ENCODE results near the gene RMDN3. TPM values are rescaled to one million over a fixed set of nuclear protein-coding genes. Genes with fewer than 3 reads are reported as not detected.
A peak's percentile ranks its signal among the peaks of the same experiment; 100 is the strongest.

Gene RMDN3
- total and polyA plus RNA-seq, 2 donors = 15.0 to 27.0 TPM

- H3K9me3 ChIP-seq (ENCODE audit: control insufficient read depth in 2 of 2, insufficient read depth in 1 of 2, low read length in 1 of 2) = no peaks in the 10 kb centered on the region
- WGBS = 91% methylated on average over 5 of the region's 5 CpGs
- no peak for DNase-seq (ENCODE audit: low read depth in 6 of 9, low spot score in 9 of 9)
- no peaks in the 10 kb centered on the region for H3K27me3 ChIP-seq (ENCODE audit: control insufficient read depth in 2 of 2, insufficient read depth in 1 of 2, low read length in 1 of 2)
- H3K4me3 ChIP-seq (ENCODE audit: low read length in 2 of 2) = no peak overlapping the region
- H3K36me3 ChIP-seq (ENCODE audit: control insufficient read depth in 2 of 2, insufficient read depth in 2 of 2, low read length in 1 of 2) = peaks cover 64 to 65% of the 10 kb centered on the region in 2 donors
- peaks cover 0 to 6% of the 10 kb centered on the region in 2 donors for H3K4me1 ChIP-seq (ENCODE audit: control insufficient read depth in 2 of 2, insufficient read depth in 2 of 2, low read length in 2 of 2)
- no peak overlapping the region for H3K27ac ChIP-seq (ENCODE audit: low read depth in 1 of 2, low read length in 1 of 2)
These were observed 10.3 kb downstream of the RMDN3 start for GRCh38 chr15:40744815-40745152.

GRCh38 chr15:40743921-40744814 is 10.9 kb downstream of the RMDN3 start:
- Histone ChIP-seq H3K27me3 (ENCODE audit: control insufficient read depth in 2 of 2, insufficient read depth in 1 of 2, low read length in 1 of 2) (no peaks in the 10 kb centered on the region), H3K4me1 (ENCODE audit: control insufficient read depth in 2 of 2, insufficient read depth in 2 of 2, low read length in 2 of 2) (peaks cover 0 to 6% of the 10 kb centered on the region in 2 donors), H3K9me3 (ENCODE audit: control insufficient read depth in 2 of 2, insufficient read depth in 1 of 2, low read length in 1 of 2) (no peaks in the 10 kb centered on the region), H3K36me3 (ENCODE audit: control insufficient read depth in 2 of 2, insufficient read depth in 2 of 2, low read length in 1 of 2) (peaks cover 64 to 70% of the 10 kb centered on the region in 2 donors), H3K27ac (ENCODE audit: low read depth in 1 of 2, low read length in 1 of 2) (peak overlapping the region in 1 of 2 donors; percentile 18), H3K4me3 (ENCODE audit: low read length in 2 of 2) (no peak overlapping the region)
- no peak for DNase-seq (ENCODE audit: low read depth in 6 of 9, low spot score in 9 of 9)
- WGBS = 91% methylated on average over 12 of the region's 12 CpGs

- Histone ChIP-seq H3K4me1 (ENCODE audit: control insufficient read depth in 2 of 2, insufficient read depth in 2 of 2, low read length in 2 of 2) (peaks cover 0 to 6% of the 10 kb centered on the region in 2 donors), H3K27ac (ENCODE audit: low read depth in 1 of 2, low read length in 1 of 2) (peak overlapping the region in 1 of 2 donors; percentile 18), H3K27me3 (ENCODE audit: control insufficient read depth in 2 of 2, insufficient read depth in 1 of 2, low read length in 1 of 2) (no peaks in the 10 kb centered on the region), H3K36me3 (ENCODE audit: control insufficient read depth in 2 of 2, insufficient read depth in 2 of 2, low read length in 1 of 2) (peaks cover 69 to 75% of the 10 kb centered on the region in 2 donors), H3K4me3 (ENCODE audit: low read length in 2 of 2) (no peak overlapping the region), H3K9me3 (ENCODE audit: control insufficient read depth in 2 of 2, insufficient read depth in 1 of 2, low read length in 1 of 2) (no peaks in the 10 kb centered on the region)
- DNase-seq (ENCODE audit: low read depth in 6 of 9, low spot score in 9 of 9) = no peak
- WGBS = 88% methylated on average over 2 of the region's 2 CpGs
These were observed 11.6 kb downstream of the RMDN3 start for GRCh38 chr15:40743485-40743901.

- Histone ChIP-seq H3K4me3 (ENCODE audit: low read length in 2 of 2) (no peak overlapping the region), H3K9me3 (ENCODE audit: control insufficient read depth in 2 of 2, insufficient read depth in 1 of 2, low read length in 1 of 2) (no peaks in the 10 kb centered on the region), H3K27ac (ENCODE audit: low read depth in 1 of 2, low read length in 1 of 2) (no peak overlapping the region), H3K36me3 (ENCODE audit: control insufficient read depth in 2 of 2, insufficient read depth in 2 of 2, low read length in 1 of 2) (peaks cover 74 to 83% of the 10 kb centered on the region in 2 donors), H3K4me1 (ENCODE audit: control insufficient read depth in 2 of 2, insufficient read depth in 2 of 2, low read length in 2 of 2) (peaks cover 0 to 6% of the 10 kb centered on the region in 2 donors), H3K27me3 (ENCODE audit: control insufficient read depth in 2 of 2, insufficient read depth in 1 of 2, low read length in 1 of 2) (no peaks in the 10 kb centered on the region)
- DNase-seq (ENCODE audit: low read depth in 6 of 9, low spot score in 9 of 9) = no peak
- 98% methylated on average over 2 of the region's 2 CpGs for WGBS
These were observed 15.2 kb downstream of the RMDN3 start for GRCh38 chr15:40739854-40740253.

GRCh38 chr15:40739047-40739446 is 16.0 kb downstream of the RMDN3 start:
- Histone ChIP-seq H3K9me3 (ENCODE audit: control insufficient read depth in 2 of 2, insufficient read depth in 1 of 2, low read length in 1 of 2) (no peaks in the 10 kb centered on the region), H3K4me3 (ENCODE audit: low read length in 2 of 2) (no peak overlapping the region), H3K27ac (ENCODE audit: low read depth in 1 of 2, low read length in 1 of 2) (no peak overlapping the region), H3K4me1 (ENCODE audit: control insufficient read depth in 2 of 2, insufficient read depth in 2 of 2, low read length in 2 of 2) (peaks cover 0 to 4% of the 10 kb centered on the region in 2 donors), H3K36me3 (ENCODE audit: control insufficient read depth in 2 of 2, insufficient read depth in 2 of 2, low read length in 1 of 2) (peaks cover 74 to 83% of the 10 kb centered on the region in 2 donors), H3K27me3 (ENCODE audit: control insufficient read depth in 2 of 2, insufficient read depth in 1 of 2, low read length in 1 of 2) (no peaks in the 10 kb centered on the region)
- 84% methylated on average over 2 of the region's 2 CpGs for WGBS
- DNase-seq (ENCODE audit: low read depth in 6 of 9, low spot score in 9 of 9) = no peak

- no peaks in the 10 kb centered on the region for H3K4me1 ChIP-seq (ENCODE audit: control insufficient read depth in 2 of 2, insufficient read depth in 2 of 2, low read length in 2 of 2)
- no peaks in the 10 kb centered on the region for H3K9me3 ChIP-seq (ENCODE audit: control insufficient read depth in 2 of 2, insufficient read depth in 1 of 2, low read length in 1 of 2)
- H3K27ac ChIP-seq (ENCODE audit: low read depth in 1 of 2, low read length in 1 of 2) = peak overlapping the region in 1 of 2 donors; percentile 58
- 95% methylated on average over 3 of the region's 3 CpGs for WGBS
- no peaks in the 10 kb centered on the region for H3K27me3 ChIP-seq (ENCODE audit: control insufficient read depth in 2 of 2, insufficient read depth in 1 of 2, low read length in 1 of 2)
- DNase-seq (ENCODE audit: low read depth in 6 of 9, low spot score in 9 of 9) = no peak
- peaks cover 65 to 82% of the 10 kb centered on the region in 2 donors for H3K36me3 ChIP-seq (ENCODE audit: control insufficient read depth in 2 of 2, insufficient read depth in 2 of 2, low read length in 1 of 2)
- no peak overlapping the region for H3K4me3 ChIP-seq (ENCODE audit: low read length in 2 of 2)
These were observed 18.0 kb downstream of the RMDN3 start for GRCh38 chr15:40737048-40737447.

GRCh38 chr15:40736575-40736974 is 18.5 kb downstream of the RMDN3 start:
- DNase-seq (ENCODE audit: low read depth in 6 of 9, low spot score in 9 of 9) = no peak
- H3K27me3 ChIP-seq (ENCODE audit: control insufficient read depth in 2 of 2, insufficient read depth in 1 of 2, low read length in 1 of 2) = no peaks in the 10 kb centered on the region
- no peak overlapping the region for H3K4me3 ChIP-seq (ENCODE audit: low read length in 2 of 2)
- 97% methylated on average over 4 of the region's 4 CpGs for WGBS
- H3K36me3 ChIP-seq (ENCODE audit: control insufficient read depth in 2 of 2, insufficient read depth in 2 of 2, low read length in 1 of 2) = peaks cover 63 to 83% of the 10 kb centered on the region in 2 donors
- no peaks in the 10 kb centered on the region for H3K4me1 ChIP-seq (ENCODE audit: control insufficient read depth in 2 of 2, insufficient read depth in 2 of 2, low read length in 2 of 2)
- H3K9me3 ChIP-seq (ENCODE audit: control insufficient read depth in 2 of 2, insufficient read depth in 1 of 2, low read length in 1 of 2) = no peaks in the 10 kb centered on the region
- H3K27ac ChIP-seq (ENCODE audit: low read depth in 1 of 2, low read length in 1 of 2) = no peak overlapping the region

GRCh38 chr15:40731034-40731433 is 24.0 kb downstream of the RMDN3 start:
- no peaks in the 10 kb centered on the region for H3K9me3 ChIP-seq (ENCODE audit: control insufficient read depth in 2 of 2, insufficient read depth in 1 of 2, low read length in 1 of 2)
- H3K27me3 ChIP-seq (ENCODE audit: control insufficient read depth in 2 of 2, insufficient read depth in 1 of 2, low read length in 1 of 2) = no peaks in the 10 kb centered on the region
- H3K4me1 ChIP-seq (ENCODE audit: control insufficient read depth in 2 of 2, insufficient read depth in 2 of 2, low read length in 2 of 2) = no peaks in the 10 kb centered on the region
- WGBS = 96% methylated on average over 3 of the region's 3 CpGs
- no peak for DNase-seq (ENCODE audit: low read depth in 6 of 9, low spot score in 9 of 9)
- no peak overlapping the region for H3K27ac ChIP-seq (ENCODE audit: low read depth in 1 of 2, low read length in 1 of 2)
- H3K36me3 ChIP-seq (ENCODE audit: control insufficient read depth in 2 of 2, insufficient read depth in 2 of 2, low read length in 1 of 2) = peaks cover 28 to 61% of the 10 kb centered on the region in 2 donors
- no peak overlapping the region for H3K4me3 ChIP-seq (ENCODE audit: low read length in 2 of 2)

GRCh38 chr15:40723919-40724318 is 31.1 kb downstream of the RMDN3 start:
- no peak for DNase-seq (ENCODE audit: low read depth in 6 of 9, low spot score in 9 of 9)
- Histone ChIP-seq H3K4me3 (ENCODE audit: low read length in 2 of 2) (no peak overlapping the region), H3K9me3 (ENCODE audit: control insufficient read depth in 2 of 2, insufficient read depth in 1 of 2, low read length in 1 of 2) (no peaks in the 10 kb centered on the region), H3K27ac (ENCODE audit: low read depth in 1 of 2, low read length in 1 of 2) (no peak overlapping the region), H3K36me3 (ENCODE audit: control insufficient read depth in 2 of 2, insufficient read depth in 2 of 2, low read length in 1 of 2) (peaks cover under 1 to 40% of the 10 kb centered on the region in 2 donors), H3K4me1 (ENCODE audit: control insufficient read depth in 2 of 2, insufficient read depth in 2 of 2, low read length in 2 of 2) (no peaks in the 10 kb centered on the region), H3K27me3 (ENCODE audit: control insufficient read depth in 2 of 2, insufficient read depth in 1 of 2, low read length in 1 of 2) (no peaks in the 10 kb centered on the region)
- 96% methylated on average over 2 of the region's 2 CpGs for WGBS
